K562 (cell line): ENCODE results near the gene TLE3. TPM values are rescaled to one million over a fixed set of nuclear protein-coding genes. Genes with fewer than 3 reads are reported as not detected.

Experiments
- CHCHD3 ChIP-seq: fragments of 250-450 bp; sonication (Bioruptor Pico); IDR thresholded peaks from 2 replicates; pipeline ENCODE4 v2.1.2; 2022; ENCODE audit warnings: mild to moderate bottlenecking
- KDM2B ChIP-seq: fragments of 250-450 bp; sonication (Bioruptor Pico); IDR thresholded peaks from 2 replicates; pipeline ENCODE4 v1.8.0; 2021; ENCODE audit warnings: mild to moderate bottlenecking, moderate library complexity
- MGA ChIP-seq: fragments of 450-650 bp; IDR thresholded peaks from 2 replicates; pipeline ENCODE4 v1.6.1; 2016; ENCODE audit warnings: mild to moderate bottlenecking, moderate library complexity
- MYC ChIP-seq, 2 experiments: fragments of 250-450 bp in 1 of 2; sonication (Bioruptor Pico) in 1 of 2; IDR thresholded peaks; 2 replicates each; pipeline versions ENCODE4 v1.5.1 to v1.6.1; 2012 to 2021; ENCODE audit warnings: low read depth in 2 of 2, borderline replicate concordance in 1 of 2, improper control_type of control experiment in 1 of 2, low read length in 1 of 2, mild to moderate bottlenecking in 1 of 2, moderate library complexity in 1 of 2
- SETDB1 ChIP-seq: IDR thresholded peaks from one replicate; pipeline ENCODE4 v1.6.1; 2012; ENCODE audit warnings: low read length, control low read depth, inconsistent platforms
- TCF15 ChIP-seq: fragments of 250-450 bp; sonication (Bioruptor Pico); IDR thresholded peaks from 2 replicates; pipeline ENCODE4 v1.8.0; 2022; ENCODE audit warnings: moderate library complexity, mild to moderate bottlenecking, inconsistent platforms
- TRIM28 ChIP-seq: fragments of 450-650 bp; IDR thresholded peaks from 2 replicates; pipeline ENCODE4 v1.6.1; 2017
- ZKSCAN3 ChIP-seq: fragments of 250-450 bp; sonication (Bioruptor Pico); IDR thresholded peaks from 2 replicates; pipeline ENCODE4 v1.4.0; 2020
- ZNF511 ChIP-seq: sonication (generic); formaldehyde crosslinking; IDR thresholded peaks from 2 replicates; pipeline ENCODE4 v1.8.0; 2022; ENCODE audit warnings: mild to moderate bottlenecking, missing genetic modification reagents
- ZNF77 ChIP-seq: fragments of 250-450 bp; sonication (Bioruptor Pico); IDR thresholded peaks from 2 replicates; pipeline ENCODE4 v1.5.0; 2020
- polyA plus RNA-seq, 8 experiments: library from polyadenylated mRNA; depleted of rRNA in 4 of 8; stranded (reverse) in 5 of 8; unstranded in 3 of 8; fragments of >200 nt; fragmentation: Nextera tagmentation in 2 of 8; fragmentation: Illumina TruSeq in 1 of 8; extraction: Ambion mirVana in 2 of 8; extraction: Trizol in 1 of 8; gene quantifications; 2 replicates each; pipeline versions ENCODE4 v1.2.1 to v1.2.3, GENCODE V29; 2011 to 2014; ENCODE audit warnings: inconsistent platforms in 1 of 8, missing spikeins in 1 of 8
- total RNA-seq, 7 experiments: library from RNA; depleted of rRNA in 6 of 7; stranded (reverse); fragments of >200 nt in 6 of 7; fragmentation: Illumina TruSeq in 2 of 7; extraction: Trizol in 2 of 7; gene quantifications; 2 replicates each; pipeline versions ENCODE4 v1.2.1 to v1.2.3, GENCODE V29; 2011 to 2021; ENCODE audit warnings: low replicate concordance in 1 of 7
- TF ChIP-seq, protein P1 (sequence below): sonication (generic); formaldehyde crosslinking; IDR thresholded peaks from 2 replicates; pipeline ENCODE4 v1.8.0; 2023; ENCODE audit warnings: mild to moderate bottlenecking, missing genetic modification reagents

The TLE3 gene
- total and polyA plus RNA-seq, 9 of the 15 experiments (the other 6 are each of a cell fraction or from before 2014, with no cell fraction given): 1.5 to 84.2 (median 14.1) TPM

DNA sequence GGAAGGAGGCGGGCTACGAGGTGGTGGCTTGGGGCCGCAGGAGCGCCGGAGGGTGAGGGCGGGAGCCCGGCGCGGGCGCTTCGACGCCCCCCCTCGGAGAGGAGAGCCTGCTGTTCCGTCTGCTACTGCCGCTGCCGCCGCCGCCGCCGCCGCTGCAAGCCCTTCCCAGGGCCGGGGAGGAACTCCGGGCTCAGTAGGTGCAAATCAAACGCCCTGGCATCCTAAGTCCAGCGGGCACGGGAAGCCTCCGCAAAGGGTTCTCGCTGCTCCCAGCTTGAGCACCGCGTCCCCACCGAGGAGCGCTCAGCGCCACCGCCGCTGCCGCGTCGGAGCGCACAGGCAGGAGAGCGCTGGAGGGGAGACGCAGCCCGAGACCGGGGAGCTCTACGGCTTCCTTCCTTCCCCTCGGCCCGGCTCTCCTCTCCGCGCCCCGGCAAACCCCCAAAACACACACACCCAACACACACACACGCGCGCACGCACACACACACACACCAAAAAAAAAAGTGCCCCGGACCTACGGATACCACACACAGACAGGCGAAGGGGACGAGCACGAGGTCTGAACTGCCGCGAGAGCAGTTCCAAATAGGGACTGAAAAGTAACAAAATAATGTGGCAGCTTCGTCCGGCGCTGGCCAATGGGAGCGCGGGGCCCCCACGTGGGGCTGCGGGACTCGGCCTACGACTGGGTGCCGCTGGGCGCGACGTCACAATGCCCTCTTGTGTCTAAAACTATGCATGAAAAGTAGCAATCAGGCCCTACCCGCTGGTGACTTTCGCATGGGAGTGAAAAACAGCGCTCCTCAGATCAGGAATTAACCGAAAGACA, at the start of gene TLE3 (continued):
- TF ChIP-seq MGA (peak; percentile 99), SETDB1 (no peak), ZNF77 (CRISPR knock-in tag) (no peak), ZKSCAN3 (no peak), TRIM28 (no peak; the same call in 1 of the 2 replicates), ZNF511 (CRISPR knock-in tag) (no peak), TCF15 (CRISPR knock-in tag) (peak; percentile 15; the same call in 1 of the 2 replicates), CHCHD3 (no peak), KDM2B (no peak; the same call in none of the 2 replicates), MYC (IDR thresholded peaks at IDR 0.05; ENCODE audit: low read depth, low read length) (peak; percentile 95), MYC (CRISPR knock-in tag; IDR thresholded peaks at IDR 0.05; ENCODE audit: borderline replicate concordance, low read depth) (peak; percentile 60; the same call in 1 of the 2 replicates)
- TF ChIP-seq, protein P1, sequence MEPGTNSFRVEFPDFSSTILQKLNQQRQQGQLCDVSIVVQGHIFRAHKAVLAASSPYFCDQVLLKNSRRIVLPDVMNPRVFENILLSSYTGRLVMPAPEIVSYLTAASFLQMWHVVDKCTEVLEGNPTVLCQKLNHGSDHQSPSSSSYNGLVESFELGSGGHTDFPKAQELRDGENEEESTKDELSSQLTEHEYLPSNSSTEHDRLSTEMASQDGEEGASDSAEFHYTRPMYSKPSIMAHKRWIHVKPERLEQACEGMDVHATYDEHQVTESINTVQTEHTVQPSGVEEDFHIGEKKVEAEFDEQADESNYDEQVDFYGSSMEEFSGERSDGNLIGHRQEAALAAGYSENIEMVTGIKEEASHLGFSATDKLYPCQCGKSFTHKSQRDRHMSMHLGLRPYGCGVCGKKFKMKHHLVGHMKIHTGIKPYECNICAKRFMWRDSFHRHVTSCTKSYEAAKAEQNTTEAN (CRISPR knock-in tag): 0 out of 2 replicates have a peak, but pooled peaks have one; percentile 53
